Ishikawa (cell line): ENCODE data around the gene ARMC9.

ENCODE experiments used
- CREB1 ChIP-seq: IDR thresholded peaks from 2 replicates; pipeline ENCODE4 v1.6.1; 2012; ENCODE audit warnings: low read depth
- EP300 ChIP-seq: IDR thresholded peaks from 2 replicates; pipeline ENCODE4 v1.6.1; 2012; ENCODE audit warnings: borderline replicate concordance
- YY1 ChIP-seq: IDR thresholded peaks from 2 replicates; pipeline ENCODE4 v1.6.1; 2012; ENCODE audit warnings: low read depth

DNA sequence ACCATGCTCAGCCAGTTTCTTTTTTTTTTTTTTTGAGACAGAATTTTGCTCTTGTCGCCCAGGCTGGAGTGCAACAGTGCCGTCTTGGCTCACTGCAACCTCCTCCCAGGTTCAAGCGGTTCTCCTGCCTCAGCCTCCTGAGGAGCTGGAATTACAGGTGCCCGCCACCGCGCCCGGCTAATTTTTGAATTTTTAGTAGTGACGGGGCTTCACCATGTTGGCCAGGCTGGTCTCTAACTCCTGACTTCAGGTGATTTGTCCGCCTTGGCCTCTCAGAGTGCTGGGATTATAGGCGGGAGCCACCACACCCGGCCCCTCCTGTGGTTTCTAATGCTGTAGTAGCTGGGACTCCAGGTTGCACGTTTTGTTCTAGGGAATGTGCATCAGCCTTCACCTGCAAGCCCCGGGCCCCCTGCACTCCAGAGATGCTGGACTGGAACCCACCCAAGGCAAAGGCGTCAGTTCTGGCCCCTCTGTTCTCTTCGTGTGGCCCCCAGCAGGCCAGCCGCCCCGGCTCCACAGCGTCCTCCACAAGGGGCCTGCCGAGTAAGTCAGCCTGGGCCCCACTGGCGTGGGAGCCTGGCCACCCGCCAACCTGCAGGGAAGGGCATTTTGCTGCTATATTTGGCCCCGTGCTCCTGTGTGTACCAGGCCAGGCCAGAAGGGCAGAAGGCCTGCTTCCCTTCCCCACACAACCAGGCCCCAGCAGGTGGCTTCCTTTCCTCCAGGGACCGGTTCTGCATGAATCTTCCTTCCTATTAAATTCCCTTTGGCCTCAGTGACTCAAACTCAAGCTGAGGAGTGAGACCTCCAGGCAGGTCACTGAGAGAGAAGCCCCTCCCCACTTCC is 171.4 kb downstream of the ARMC9 start:
- TF ChIP-seq YY1 (no peak), EP300 (no peak), CREB1 (no peak)
